CD4-positive, alpha-beta T cell treated with Interleukin-21 for 1 hour (primary cell): ENCODE data around the gene DNPH1.

Experiments used
- DNase-seq: peaks from one replicate; pipeline ENCODE4 v3.0.0-alpha.2; 2020

The DNPH1 gene

GRCh38 chr6:43263314-43264178 is 34.3 kb upstream of the DNPH1 start:
- DNase-seq, result peak; percentile 80

DNA sequence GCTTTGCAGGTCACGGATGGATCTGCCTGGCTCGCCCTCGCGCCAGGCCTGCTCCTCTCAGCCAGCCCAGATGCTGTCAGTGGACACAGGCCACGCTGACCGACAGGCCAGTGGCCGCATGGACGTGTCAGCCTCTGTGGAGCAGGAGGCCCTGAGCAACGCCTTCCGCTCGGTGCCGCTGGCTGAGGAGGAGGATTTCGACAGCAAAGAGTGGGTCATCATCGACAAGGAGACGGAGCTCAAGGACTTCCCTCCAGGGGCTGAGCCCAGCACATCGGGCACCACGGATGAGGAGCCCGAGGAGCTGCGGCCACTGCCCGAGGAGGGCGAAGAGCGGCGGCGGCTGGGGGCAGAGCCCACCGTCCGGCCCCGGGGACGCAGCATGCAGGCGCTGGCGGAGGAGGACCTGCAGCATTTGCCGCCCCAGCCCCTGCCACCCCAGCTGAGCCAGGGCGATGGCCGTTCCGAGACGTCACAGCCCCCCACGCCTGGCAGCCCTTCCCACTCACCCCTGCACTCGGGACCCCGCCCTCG is 33.6 kb upstream of the DNPH1 start:
- DNase-seq, result no peak

- no peak for DNase-seq
Measured at GRCh38 chr6:43262000-43262779, 32.9 kb upstream of the DNPH1 start.

GRCh38 chr6:43261198-43261597 is 31.9 kb upstream of the DNPH1 start:
- no peak for DNase-seq

DNA sequence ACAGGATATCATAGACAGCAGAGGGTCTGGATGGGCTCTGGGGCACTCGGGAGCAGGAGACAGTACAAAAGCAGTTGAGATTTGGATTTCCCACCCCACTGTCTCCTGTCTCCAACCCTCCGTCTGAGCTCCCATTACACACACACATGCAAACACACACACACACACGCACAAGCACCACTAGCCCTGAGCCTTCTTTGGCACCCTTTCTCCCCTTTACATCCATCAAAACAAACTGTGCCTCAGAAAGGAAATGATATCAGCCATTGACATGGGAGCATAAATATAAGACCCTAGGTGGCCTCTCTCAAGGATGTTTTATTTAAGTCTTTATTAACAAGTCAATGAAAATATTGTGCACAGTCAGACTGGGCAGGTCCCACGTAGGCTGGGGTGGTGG is 31.5 kb upstream of the DNPH1 start:
- DNase-seq, result no peak

- DNase-seq, result no peak
Measured at GRCh38 chr6:43258807-43259686, 29.8 kb upstream of the DNPH1 start.

DNA sequence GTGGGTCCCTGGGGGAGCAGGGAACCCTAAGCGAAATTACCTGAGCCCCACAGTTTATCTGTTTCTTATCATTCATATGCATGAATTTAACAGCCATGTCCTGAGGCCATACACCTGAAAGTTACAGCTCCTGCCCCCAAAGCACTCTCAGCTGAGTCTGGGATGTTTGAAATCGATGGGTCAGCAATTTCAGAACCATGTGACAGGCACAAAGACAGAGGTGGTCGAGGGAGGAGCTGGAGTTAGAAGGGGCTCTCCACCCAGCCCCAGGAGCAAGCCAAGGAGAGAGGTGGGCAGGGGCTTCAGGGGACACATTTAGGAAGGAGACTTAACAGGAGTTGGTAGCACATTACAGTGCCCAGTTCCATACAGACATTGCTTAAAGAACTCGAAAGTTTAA is 28.9 kb upstream of the DNPH1 start:
- DNase-seq, result no peak

- no peak for DNase-seq
Measured at GRCh38 chr6:43257367-43258145, 28.3 kb upstream of the DNPH1 start.

GRCh38 chr6:43256670-43257366 is 27.5 kb upstream of the DNPH1 start:
- no peak for DNase-seq

- DNase-seq, result no peak
Measured at GRCh38 chr6:43255408-43256054, 26.2 kb upstream of the DNPH1 start.

- DNase-seq, result no peak
Measured at GRCh38 chr6:43254846-43255245, 25.6 kb upstream of the DNPH1 start.

DNA sequence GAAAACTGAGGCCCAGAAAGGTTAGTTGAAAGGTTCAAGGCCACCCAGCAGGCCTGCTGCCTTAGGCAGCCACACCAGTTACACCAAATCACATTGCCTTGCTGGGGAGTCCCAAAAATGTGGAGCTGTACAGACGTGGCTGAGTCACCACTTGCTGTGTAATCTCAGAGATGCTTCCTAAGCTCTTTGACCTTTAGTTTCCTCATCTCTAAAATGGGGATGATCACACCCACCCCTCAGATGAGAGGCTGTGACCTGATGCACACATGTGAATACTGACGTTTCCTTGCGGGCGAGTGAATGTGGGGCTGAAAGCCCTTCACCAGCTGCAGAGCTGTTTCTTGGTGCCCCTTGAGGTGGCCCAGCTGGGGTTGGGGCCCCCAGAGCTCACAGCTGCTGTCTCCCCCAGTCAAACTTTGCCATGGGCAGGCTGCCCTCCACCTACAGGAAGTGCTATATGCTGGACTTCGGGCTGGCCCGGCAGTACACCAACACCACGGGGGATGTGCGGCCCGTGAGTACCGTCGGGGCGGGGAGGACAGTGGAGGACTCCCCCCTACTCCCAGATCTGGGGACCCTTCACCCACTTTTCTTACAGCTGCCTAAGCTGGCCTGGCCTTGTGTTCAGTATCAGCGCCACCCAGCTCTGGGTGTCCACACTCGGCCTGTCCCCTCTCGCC is 25.0 kb upstream of the DNPH1 start:
- no peak for DNase-seq

DNA sequence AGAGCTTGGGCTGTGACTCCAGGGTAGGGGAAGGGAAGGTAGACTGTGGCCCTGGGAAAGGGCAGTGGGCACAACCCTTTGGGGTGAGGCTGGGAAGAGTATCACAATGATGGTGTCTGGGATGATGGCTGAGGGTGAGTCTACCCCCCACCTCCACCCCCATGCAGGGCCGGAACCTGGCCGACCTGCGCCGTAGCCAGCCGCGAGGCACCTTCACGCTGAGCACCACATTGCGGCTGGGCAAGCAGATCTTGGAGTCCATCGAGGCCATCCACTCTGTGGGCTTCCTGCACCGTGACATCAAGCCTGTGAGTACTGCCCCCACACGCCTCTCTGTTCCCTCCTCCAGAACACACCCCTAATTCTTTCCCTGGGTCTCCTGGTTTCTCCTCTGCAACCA is 24.1 kb upstream of the DNPH1 start:
- DNase-seq, result no peak

- no peak for DNase-seq
Measured at GRCh38 chr6:43250992-43251373, 21.7 kb upstream of the DNPH1 start.

- no peak for DNase-seq
Measured at GRCh38 chr6:43248791-43249190, 19.5 kb upstream of the DNPH1 start.

DNA sequence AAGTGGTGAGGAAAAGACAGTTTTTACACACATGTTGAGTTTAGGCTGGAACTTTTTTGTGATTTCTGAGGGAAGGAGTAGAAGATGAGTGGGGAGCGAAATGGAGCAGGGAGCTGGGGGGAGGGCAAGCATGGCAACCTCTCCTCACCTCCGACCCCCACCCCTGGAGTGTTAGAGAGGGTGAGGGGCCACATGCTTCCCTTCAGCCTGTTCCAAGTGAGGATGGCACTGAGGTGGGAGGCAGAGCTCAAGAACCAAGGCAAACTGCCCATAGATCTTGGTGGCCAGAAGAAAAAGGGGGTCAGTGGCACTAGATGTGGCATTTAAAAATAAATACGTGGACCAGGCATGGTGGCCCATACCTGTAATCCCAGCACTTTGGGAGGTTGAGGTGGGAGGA is 18.8 kb upstream of the DNPH1 start:
- DNase-seq, result no peak

- DNase-seq, result peak; percentile 83
Measured at GRCh38 chr6:43247114-43247999, 18.1 kb upstream of the DNPH1 start.

DNA sequence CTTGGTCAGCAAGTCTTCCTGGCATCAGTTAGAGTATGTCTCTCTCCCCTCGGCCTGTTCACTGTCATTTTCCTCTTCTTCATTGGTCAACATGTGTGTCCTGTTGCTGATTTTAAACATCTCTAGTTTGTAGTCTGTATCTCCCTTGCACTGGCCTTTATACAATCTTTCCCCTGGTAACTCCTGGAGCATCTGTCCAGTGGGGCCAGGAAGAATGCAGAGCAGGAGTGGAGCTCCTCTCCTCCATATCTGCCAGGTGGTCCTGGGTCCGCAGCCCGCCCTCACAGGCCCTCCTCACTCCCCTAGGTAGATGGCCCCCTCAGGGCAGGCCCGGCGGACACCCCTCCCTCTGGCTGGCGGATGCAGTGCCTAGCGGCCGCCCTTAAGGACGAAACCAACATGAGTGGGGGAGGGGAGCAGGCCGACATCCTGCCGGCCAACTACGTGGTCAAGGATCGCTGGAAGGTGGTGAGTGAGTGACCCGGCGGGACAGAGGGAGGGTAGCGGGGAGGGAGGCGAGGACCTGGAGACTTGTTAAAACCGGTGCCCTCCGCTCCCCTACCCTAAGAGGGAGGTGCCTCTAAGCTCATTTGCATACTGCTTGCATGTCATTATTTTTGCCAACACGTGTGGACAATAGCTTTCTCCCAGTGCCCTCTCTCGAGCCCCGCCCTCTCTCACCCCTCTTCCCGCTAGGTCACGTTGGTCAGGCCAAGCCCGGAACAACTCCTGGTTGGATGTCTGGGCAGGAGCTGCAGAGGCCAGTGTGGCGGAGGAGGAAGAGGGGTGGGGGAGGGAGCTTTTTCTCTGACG is 17.2 kb upstream of the DNPH1 start:
- DNase-seq, result peak; percentile 39
